22Rv1 (cell line): Measurements from ENCODE around the gene CEPT1.

Source experiments
- H3K27ac ChIP-seq: fragments of 450-650 bp; 2 replicates; pipeline ENCODE4 v1.5.1; 2017
- ZFX ChIP-seq: fragments of 450-650 bp; IDR thresholded peaks from 2 replicates; pipeline ENCODE4 v1.6.1; 2017; ENCODE audit warnings: antibody characterized with exemption, borderline replicate concordance
- TF ChIP-seq, protein P1 (sequence below): fragments of 450-650 bp; IDR thresholded peaks from 2 replicates; pipeline ENCODE4 v1.5.1; 2017; ENCODE audit warnings: mild to moderate bottlenecking

Gene CEPT1

GRCh38 chr1:111148376-111148881 lies 8.4 kb downstream of the CEPT1 start:
- no peak overlapping the region for H3K27ac ChIP-seq
- no peak for TF ChIP-seq ZFX

DNA sequence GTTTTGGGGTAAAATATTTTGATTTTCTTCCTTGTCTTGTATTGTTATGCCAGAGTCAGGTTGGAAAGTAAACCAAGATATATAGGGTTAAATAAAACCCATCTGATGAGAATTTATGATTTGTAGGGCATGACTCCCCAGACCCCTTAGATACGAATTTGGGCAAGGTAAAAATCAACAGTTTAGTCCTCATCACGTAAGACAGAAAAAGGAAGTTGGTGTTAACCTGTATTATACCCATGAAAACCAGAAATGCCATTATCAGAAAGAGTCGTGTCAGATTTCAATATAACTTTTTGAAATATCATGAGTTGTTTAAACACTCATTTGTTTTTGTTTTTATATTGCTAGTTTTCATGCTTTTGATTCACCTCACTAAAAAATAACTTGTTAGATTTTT lies 11.8 kb downstream of the CEPT1 start:
- H3K27ac ChIP-seq = no peak overlapping the region
- TF ChIP-seq, protein P1, sequence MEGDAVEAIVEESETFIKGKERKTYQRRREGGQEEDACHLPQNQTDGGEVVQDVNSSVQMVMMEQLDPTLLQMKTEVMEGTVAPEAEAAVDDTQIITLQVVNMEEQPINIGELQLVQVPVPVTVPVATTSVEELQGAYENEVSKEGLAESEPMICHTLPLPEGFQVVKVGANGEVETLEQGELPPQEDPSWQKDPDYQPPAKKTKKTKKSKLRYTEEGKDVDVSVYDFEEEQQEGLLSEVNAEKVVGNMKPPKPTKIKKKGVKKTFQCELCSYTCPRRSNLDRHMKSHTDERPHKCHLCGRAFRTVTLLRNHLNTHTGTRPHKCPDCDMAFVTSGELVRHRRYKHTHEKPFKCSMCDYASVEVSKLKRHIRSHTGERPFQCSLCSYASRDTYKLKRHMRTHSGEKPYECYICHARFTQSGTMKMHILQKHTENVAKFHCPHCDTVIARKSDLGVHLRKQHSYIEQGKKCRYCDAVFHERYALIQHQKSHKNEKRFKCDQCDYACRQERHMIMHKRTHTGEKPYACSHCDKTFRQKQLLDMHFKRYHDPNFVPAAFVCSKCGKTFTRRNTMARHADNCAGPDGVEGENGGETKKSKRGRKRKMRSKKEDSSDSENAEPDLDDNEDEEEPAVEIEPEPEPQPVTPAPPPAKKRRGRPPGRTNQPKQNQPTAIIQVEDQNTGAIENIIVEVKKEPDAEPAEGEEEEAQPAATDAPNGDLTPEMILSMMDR = no peak
- no peak for TF ChIP-seq ZFX

GRCh38 chr1:111154021-111154999 lies 14.3 kb downstream of the CEPT1 start:
- H3K27ac ChIP-seq = no peak overlapping the region
- TF ChIP-seq, protein P1 = no peak
- no peak for TF ChIP-seq ZFX

- no peak for TF ChIP-seq ZFX
- TF ChIP-seq, protein P1 = no peak
- no peak overlapping the region for H3K27ac ChIP-seq
Measured at GRCh38 chr1:111157431-111157830, 17.4 kb downstream of the CEPT1 start.

GRCh38 chr1:111161843-111162487 lies 21.9 kb downstream of the CEPT1 start:
- TF ChIP-seq ZFX = no peak
- TF ChIP-seq, protein P1 = no peak
- no peak overlapping the region for H3K27ac ChIP-seq

- TF ChIP-seq ZFX = no peak
- TF ChIP-seq, protein P1 = no peak
Measured at GRCh38 chr1:111162488-111162880, 22.5 kb downstream of the CEPT1 start.

DNA sequence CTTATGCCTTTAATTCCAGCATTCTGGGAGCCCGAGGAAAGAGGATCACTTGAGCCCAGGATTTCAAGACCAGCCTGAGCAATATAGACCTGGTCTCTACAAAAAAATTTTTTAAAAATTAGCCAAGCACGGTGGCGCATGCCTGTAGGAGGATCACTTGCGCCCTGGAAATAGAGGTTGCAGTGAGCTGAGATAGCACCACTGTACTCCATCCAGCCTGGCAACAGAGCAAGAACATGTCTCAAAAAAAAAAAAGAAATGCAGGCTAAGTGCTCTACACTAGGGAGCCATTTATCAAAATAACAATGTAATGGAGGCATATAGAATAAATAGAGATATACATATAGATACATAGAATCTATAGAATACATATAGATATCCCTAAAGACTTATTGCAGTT lies 23.3 kb downstream of the CEPT1 start:
- TF ChIP-seq, protein P1 = no peak
- no peak for TF ChIP-seq ZFX
- no peak overlapping the region for H3K27ac ChIP-seq

More at GRCh38 chr1:111162488-111162880, 22.5 kb downstream of the CEPT1 start:
- H3K27ac ChIP-seq = no peak overlapping the region
